Hematopoietic multipotent progenitor cell (in vitro differentiated cells): ENCODE results near the gene DUOXA1. TPM values are rescaled to one million over a fixed set of nuclear protein-coding genes. Genes with fewer than 3 reads are reported as not detected.
A peak's percentile ranks its signal among the peaks of the same experiment; 100 is the strongest.

Experiments
- DNase-seq, 3 donors: peaks; one replicate each; pipeline ENCODE4 v3.0.0-alpha.2; 2011 to 2015; ENCODE audit warnings: low read depth in 2 of 3, low spot score in 2 of 3
- total RNA-seq: library from RNA; depleted of rRNA; stranded (reverse); fragments of >200 nt; gene quantifications from one replicate; pipeline ENCODE4 v1.2.3, GENCODE V29; 2012

Gene DUOXA1
- under 0.01 TPM for total RNA-seq

GRCh38 chr15:45129651-45130129 is at the start of gene DUOXA1, which contains the start of gene DUOX1:
Gene DUOXA1, minus strand, starts transcription at chr15:45129879. Its CDS starts 6,865 bp downstream, at chr15:45123014.
Gene DUOX1, plus strand, starts transcription at chr15:45129994. Its CDS starts 1,973 bp downstream, at chr15:45131967.
- peak in 1 of 3 donors; percentile 31 for DNase-seq

GRCh38 chr15:45177285-45177684 is 47.6 kb upstream of the DUOXA1 start:
- no peak for DNase-seq

- DNase-seq, result no peak
Observed at GRCh38 chr15:45174577-45174976, 44.9 kb upstream of the DUOXA1 start.

GRCh38 chr15:45174069-45174468 is 44.4 kb upstream of the DUOXA1 start:
- no peak for DNase-seq

GRCh38 chr15:45171912-45172311 is 42.2 kb upstream of the DUOXA1 start:
- no peak for DNase-seq

GRCh38 chr15:45169608-45170480 is 40.2 kb upstream of the DUOXA1 start:
- no peak for DNase-seq

- DNase-seq, result no peak
Observed at GRCh38 chr15:45168751-45169551, 39.3 kb upstream of the DUOXA1 start.

GRCh38 chr15:45168286-45168685 is 38.6 kb upstream of the DUOXA1 start:
- no peak for DNase-seq

GRCh38 chr15:45167631-45168205 is 38.0 kb upstream of the DUOXA1 start:
- no peak for DNase-seq

GRCh38 chr15:45166834-45167630 is 37.4 kb upstream of the DUOXA1 start:
- peak; percentile 58 to 96 (median 91) for DNase-seq

- DNase-seq, result no peak
Observed at GRCh38 chr15:45165536-45165935, 35.9 kb upstream of the DUOXA1 start.

GRCh38 chr15:45164914-45165313 is 35.2 kb upstream of the DUOXA1 start:
- DNase-seq, result no peak

GRCh38 chr15:45163508-45163856 is 33.8 kb upstream of the DUOXA1 start:
- DNase-seq, result no peak

- DNase-seq, result peak in 2 of 3 donors; percentile 73 to 86
Observed at GRCh38 chr15:45162771-45163507, 33.3 kb upstream of the DUOXA1 start.

GRCh38 chr15:45161666-45162065 is 32.0 kb upstream of the DUOXA1 start:
- no peak for DNase-seq

GRCh38 chr15:45157974-45158373 is 28.3 kb upstream of the DUOXA1 start:
- DNase-seq, result no peak

GRCh38 chr15:45156744-45157455 is 27.2 kb upstream of the DUOXA1 start:
- DNase-seq, result no peak

GRCh38 chr15:45155739-45156138 is 26.1 kb upstream of the DUOXA1 start:
- DNase-seq, result no peak
